Lower lobe of right lung (tissue), 2 donors: ENCODE data around the gene RUVBL1. TPM values are rescaled to one million over a fixed set of nuclear protein-coding genes. Genes with fewer than 3 reads are reported as not detected.
A peak's percentile ranks its signal among the peaks of the same experiment; 100 is the strongest.

Experiments
- ATAC-seq, 2 donors: fragments of 200-7000 bp; cut with Tn5 transposase; one replicate each; pipeline ENCODE4 v1.9.1; 2020 to 2022; ENCODE audit warnings: mild to moderate bottlenecking in 2 of 2, moderate library complexity in 2 of 2
- DNase-seq: peaks from one replicate; pipeline ENCODE4 v3.0.0-alpha.2; 2020
- H3K27ac ChIP-seq: fragments of 200-600 bp; one replicate; pipeline ENCODE4 v1.8.0; 2022
- H3K27me3 ChIP-seq: fragments of 200-600 bp; one replicate; pipeline ENCODE4 v1.8.0; 2022; ENCODE audit warnings: low read depth
- H3K36me3 ChIP-seq: fragments of 200-600 bp; one replicate; pipeline ENCODE4 v1.8.0; 2022; ENCODE audit warnings: mild to moderate bottlenecking
- H3K4me1 ChIP-seq: fragments of 200-600 bp; one replicate; pipeline ENCODE4 v1.8.0; 2022
- H3K4me3 ChIP-seq: fragments of 200-600 bp; one replicate; pipeline ENCODE4 v1.8.0; 2022; ENCODE audit warnings: mild to moderate bottlenecking
- H3K9me3 ChIP-seq: fragments of 200-600 bp; one replicate; pipeline ENCODE4 v1.8.0; 2022
- intact Hi-C: fragments of 100-400 bp; cut with DNase I; formaldehyde crosslinking; loops from one replicate; pipeline ENCODE4 v1.11.0; 2022
- total RNA-seq: library from RNA; stranded (reverse); fragmentation: NEBNext Ultra II Directional; extraction: Animal tissue kit (Norgen Biotek cat#: 25700); gene quantifications from one replicate; pipeline ENCODE4 v1.2.1, GENCODE V29; 2021
- TF ChIP-seq, protein P1 (sequence below): fragments of 200-600 bp; IDR thresholded peaks from one replicate; pipeline ENCODE4 v1.8.0; 2022; ENCODE audit warnings: antibody characterized with exemption, mild to moderate bottlenecking
- donor health status: DM: no; HTN: yes; CAD: no; lungs with severe emphysema.

The RUVBL1 gene
- total RNA-seq, 1 donor from 2014 or later = 21.4 TPM

DNA sequence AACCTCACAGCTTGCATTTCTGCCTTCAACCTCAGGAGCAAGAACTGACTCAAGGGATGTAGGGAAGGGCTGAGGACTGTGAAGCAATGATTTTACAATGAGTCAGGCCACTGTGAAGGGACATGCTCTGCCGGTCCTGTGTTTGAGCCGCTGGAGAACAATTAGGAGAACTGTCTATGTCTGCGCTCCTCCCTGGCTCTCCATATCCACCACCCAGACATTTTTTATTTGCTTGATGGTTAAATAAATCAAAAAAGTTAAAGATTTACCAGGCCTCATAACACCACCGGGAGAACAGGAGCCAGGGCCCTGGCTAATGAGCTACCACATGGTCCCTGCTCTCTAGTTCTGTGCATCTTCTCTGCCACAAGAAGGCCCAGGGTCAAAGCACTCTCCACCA lies 41.8 kb downstream of the RUVBL1 start:
- intact Hi-C loops = no loop called here
- no peak for DNase-seq
- H3K27ac ChIP-seq = no peak overlapping the region
- no peaks in the 10 kb centered on the region for H3K9me3 ChIP-seq
- no peaks in the 10 kb centered on the region for H3K4me1 ChIP-seq
- H3K36me3 ChIP-seq = peaks cover 55% of the 10 kb centered on the region
- no peak overlapping the region for H3K4me3 ChIP-seq
- ATAC-seq = no peak
- no peaks in the 10 kb centered on the region for H3K27me3 ChIP-seq
- TF ChIP-seq, protein P1, sequence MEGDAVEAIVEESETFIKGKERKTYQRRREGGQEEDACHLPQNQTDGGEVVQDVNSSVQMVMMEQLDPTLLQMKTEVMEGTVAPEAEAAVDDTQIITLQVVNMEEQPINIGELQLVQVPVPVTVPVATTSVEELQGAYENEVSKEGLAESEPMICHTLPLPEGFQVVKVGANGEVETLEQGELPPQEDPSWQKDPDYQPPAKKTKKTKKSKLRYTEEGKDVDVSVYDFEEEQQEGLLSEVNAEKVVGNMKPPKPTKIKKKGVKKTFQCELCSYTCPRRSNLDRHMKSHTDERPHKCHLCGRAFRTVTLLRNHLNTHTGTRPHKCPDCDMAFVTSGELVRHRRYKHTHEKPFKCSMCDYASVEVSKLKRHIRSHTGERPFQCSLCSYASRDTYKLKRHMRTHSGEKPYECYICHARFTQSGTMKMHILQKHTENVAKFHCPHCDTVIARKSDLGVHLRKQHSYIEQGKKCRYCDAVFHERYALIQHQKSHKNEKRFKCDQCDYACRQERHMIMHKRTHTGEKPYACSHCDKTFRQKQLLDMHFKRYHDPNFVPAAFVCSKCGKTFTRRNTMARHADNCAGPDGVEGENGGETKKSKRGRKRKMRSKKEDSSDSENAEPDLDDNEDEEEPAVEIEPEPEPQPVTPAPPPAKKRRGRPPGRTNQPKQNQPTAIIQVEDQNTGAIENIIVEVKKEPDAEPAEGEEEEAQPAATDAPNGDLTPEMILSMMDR = no peak

DNA sequence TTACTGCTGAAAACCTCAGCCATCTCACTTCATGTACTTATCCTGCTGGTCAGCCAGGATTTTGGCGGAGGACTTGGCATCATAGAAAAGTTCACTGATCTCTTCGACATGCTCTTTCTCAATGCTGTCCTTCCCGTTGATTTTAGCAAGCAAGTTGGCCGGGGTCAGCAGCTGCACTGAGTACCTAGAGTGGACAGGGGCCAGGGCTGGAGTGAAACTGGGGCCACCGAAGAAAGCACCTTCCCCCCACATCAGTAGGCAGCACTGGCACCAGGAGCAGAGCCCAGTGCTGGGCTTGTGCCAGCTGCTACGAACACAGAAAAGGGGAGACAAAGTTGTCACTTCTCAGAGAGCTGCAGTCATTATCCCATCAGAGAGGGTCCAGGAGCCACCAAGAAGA lies 42.4 kb downstream of the RUVBL1 start:
- Histone ChIP-seq H3K27ac (no peak overlapping the region), H3K27me3 (no peaks in the 10 kb centered on the region), H3K36me3 (peaks cover 49% of the 10 kb centered on the region), H3K4me3 (no peak overlapping the region), H3K4me1 (peaks cover 5% of the 10 kb centered on the region), H3K9me3 (no peaks in the 10 kb centered on the region)
- intact Hi-C loops = no loop called here
- DNase-seq (no peak), ATAC-seq (no peak)
- TF ChIP-seq, protein P1 = no peak

GRCh38 chr3:128080323-128081080 lies 43.1 kb downstream of the RUVBL1 start:
- TF ChIP-seq, protein P1 = no peak
- peaks cover 10% of the 10 kb centered on the region for H3K4me1 ChIP-seq
- DNase-seq (no peak), ATAC-seq (no peak)
- H3K4me3 ChIP-seq = no peak overlapping the region
- H3K27ac ChIP-seq = no peak overlapping the region
- intact Hi-C loops = no loop called here
- no peaks in the 10 kb centered on the region for H3K27me3 ChIP-seq
- no peaks in the 10 kb centered on the region for H3K9me3 ChIP-seq
- H3K36me3 ChIP-seq = peaks cover 45% of the 10 kb centered on the region

DNA sequence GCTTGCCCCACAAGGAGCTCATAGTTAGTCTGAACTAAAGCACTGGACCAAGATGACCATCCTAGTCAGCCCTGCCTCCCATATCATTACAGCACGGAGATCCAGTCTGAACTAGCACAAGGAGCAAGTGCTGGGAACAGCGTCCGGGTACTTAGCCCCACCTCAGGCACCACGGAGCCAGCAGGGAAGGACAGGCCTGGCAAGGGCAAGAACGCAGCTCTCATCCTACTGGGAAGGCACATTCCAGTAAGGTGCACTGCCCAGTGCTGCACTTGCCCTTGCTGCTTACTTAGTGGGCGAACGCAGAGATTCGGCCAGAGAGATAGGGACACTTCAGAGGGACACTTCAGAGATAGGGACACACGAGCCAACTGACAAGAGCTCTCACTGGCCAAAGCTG lies 43.8 kb downstream of the RUVBL1 start:
- DNase-seq (no peak), ATAC-seq (peak in 1 of 2 donors; percentile 31)
- no peaks in the 10 kb centered on the region for H3K27me3 ChIP-seq
- H3K9me3 ChIP-seq = no peaks in the 10 kb centered on the region
- H3K4me3 ChIP-seq = no peak overlapping the region
- TF ChIP-seq, protein P1 = no peak
- H3K36me3 ChIP-seq = peaks cover 40% of the 10 kb centered on the region
- peaks cover 15% of the 10 kb centered on the region for H3K4me1 ChIP-seq
- H3K27ac ChIP-seq = no peak overlapping the region
- intact Hi-C loops = no loop called here

DNA sequence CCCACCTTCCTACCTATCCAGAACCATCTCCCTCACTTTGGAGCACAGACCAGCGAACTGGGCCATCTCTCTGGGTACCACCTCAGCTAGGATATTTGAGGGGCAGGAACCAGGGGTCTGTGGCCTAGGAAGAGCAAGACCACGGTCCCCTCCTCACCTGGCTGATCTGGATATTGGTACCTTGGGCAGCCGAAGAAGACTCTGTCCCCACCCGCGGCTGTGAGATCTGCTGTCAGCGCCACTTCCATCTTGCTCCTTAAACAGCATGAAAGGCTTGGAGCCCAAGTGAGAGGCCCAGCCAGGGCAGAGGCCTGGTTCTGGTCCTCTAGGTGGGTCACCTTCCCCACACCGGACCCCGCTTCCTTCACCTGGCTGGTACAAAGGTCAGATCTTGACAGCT lies 44.7 kb downstream of the RUVBL1 start:
- ATAC-seq = no peak
- Histone ChIP-seq H3K27me3 (no peaks in the 10 kb centered on the region), H3K4me1 (peaks cover 24% of the 10 kb centered on the region), H3K9me3 (no peaks in the 10 kb centered on the region), H3K36me3 (peaks cover 34% of the 10 kb centered on the region), H3K4me3 (no peak overlapping the region), H3K27ac (no peak overlapping the region)
- intact Hi-C loops = no loop called here
- TF ChIP-seq, protein P1 = no peak
- no peak for DNase-seq
